GM12872 (cell line): Measurements from ENCODE around the gene HSP90AB1.

Source experiments
- TF ChIP-seq, protein P1 (sequence below): IDR thresholded peaks from 3 replicates; pipeline ENCODE4 v1.5.1; 2011; ENCODE audit warnings: low read depth, mild to moderate bottlenecking, low read length, moderate library complexity; ENCODE audit not compliant: insufficient read depth

HSP90AB1 gene

DNA sequence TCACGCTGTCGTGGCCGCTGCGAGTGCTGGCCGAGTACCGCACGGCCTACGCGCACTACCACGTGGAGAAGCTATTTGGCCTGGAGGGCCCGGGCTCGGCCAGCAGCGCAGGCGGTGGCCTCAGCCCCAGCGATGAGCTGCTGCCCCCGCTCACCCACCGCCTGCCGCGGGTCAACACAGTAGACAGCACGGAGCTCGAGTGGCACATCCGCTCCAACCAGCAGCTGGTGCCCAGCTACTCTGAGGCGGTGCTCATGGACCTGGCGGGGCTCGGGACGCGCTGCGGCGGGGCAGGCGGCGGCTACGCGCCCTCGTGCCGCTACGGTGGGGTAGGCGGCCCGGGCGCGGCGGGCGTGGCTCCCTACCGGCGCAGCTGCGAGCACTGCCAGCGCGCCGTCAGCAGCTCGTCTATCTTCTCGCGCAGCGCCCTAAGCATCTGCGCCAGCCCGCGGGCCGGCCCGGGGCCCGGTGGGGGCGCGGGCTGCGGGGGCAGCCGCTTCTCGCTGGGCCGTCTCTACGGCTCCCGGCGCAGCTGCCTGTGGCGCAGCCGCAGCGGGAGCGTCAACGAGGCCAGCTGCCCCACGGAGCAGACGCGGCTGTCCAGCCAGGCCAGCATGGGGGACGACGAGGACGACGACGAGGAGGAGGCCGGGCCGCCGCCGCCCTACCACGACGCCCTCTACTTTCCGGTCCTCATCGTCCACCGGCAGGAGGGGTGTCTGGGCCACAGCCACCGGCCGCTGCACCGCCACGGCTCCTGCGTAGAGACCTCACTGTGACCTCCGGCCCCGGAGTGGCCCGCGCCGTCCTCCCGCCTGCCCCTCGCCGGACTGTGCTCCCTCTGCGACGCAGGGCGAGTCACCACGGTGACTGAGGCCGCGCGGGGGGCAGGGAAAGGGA lies 29.1 kb downstream of the HSP90AB1 start:
- TF ChIP-seq, protein P1, sequence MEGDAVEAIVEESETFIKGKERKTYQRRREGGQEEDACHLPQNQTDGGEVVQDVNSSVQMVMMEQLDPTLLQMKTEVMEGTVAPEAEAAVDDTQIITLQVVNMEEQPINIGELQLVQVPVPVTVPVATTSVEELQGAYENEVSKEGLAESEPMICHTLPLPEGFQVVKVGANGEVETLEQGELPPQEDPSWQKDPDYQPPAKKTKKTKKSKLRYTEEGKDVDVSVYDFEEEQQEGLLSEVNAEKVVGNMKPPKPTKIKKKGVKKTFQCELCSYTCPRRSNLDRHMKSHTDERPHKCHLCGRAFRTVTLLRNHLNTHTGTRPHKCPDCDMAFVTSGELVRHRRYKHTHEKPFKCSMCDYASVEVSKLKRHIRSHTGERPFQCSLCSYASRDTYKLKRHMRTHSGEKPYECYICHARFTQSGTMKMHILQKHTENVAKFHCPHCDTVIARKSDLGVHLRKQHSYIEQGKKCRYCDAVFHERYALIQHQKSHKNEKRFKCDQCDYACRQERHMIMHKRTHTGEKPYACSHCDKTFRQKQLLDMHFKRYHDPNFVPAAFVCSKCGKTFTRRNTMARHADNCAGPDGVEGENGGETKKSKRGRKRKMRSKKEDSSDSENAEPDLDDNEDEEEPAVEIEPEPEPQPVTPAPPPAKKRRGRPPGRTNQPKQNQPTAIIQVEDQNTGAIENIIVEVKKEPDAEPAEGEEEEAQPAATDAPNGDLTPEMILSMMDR, result no peak

DNA sequence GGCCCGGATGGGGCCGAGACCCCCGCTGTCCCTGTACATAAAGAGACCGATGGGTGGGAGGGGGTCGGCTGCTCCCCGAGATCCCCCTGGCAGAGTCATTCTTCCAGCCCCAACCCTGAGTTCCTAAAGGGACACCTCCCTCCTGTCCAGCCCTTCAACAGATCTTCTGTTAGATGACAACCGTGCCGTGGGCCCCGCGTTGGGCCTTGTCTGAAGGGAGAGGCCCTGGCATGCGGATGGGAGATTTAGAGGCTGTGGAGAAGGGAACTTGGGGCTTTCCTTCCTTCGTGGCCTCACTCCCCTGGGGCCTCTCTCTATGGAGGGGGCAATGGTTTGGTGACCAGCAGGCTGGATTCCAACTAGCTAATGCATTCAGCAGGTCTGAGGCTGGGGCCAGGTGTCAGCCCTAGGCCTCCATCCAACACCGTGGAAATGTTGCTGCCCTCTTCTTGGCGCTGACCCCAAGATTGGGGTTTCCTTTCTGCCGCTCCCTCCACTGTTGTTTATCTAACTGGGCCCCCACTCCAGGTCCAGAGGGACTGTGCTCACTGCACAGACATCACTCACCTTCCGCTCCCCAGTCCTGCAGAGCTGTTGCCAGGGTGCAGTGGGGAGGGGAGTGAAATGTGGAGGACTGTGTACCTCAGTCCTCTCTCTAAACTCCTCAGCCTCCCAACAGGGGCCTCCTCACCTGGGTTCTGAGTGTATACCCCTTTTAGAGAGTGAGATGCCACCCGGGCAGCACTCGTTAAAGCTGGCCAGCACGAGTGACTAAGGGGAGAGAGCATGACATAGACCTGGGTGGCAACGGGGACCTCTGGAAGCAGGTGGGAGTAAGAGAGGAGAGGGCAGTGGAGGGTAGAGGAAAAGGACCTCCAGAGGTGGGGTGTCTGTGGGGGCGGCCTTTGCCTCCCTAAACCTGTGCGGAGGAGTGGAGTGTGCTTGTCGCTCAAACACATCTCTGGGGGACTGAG lies 30.1 kb downstream of the HSP90AB1 start:
- TF ChIP-seq, protein P1, result no peak

DNA sequence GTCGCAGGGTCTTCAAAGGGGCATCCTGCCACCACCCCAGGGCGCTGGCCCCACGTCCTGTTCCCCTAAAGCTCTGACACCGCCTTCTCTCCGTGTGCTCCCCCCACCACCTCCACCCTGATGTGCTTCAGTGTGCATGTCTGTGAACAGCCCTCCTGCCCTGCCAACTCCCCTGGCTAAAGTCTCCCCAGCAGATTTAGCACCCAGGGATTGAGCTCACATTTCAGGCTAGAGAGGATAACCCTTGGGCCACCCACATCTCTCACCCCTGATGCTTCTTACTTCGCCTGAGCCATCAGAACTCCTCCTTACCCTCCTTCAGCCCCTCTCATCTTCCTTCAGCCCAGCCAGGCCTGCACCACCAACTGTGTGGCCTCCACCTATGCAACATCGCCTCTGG lies 30.9 kb downstream of the HSP90AB1 start:
- TF ChIP-seq, protein P1, result no peak

DNA sequence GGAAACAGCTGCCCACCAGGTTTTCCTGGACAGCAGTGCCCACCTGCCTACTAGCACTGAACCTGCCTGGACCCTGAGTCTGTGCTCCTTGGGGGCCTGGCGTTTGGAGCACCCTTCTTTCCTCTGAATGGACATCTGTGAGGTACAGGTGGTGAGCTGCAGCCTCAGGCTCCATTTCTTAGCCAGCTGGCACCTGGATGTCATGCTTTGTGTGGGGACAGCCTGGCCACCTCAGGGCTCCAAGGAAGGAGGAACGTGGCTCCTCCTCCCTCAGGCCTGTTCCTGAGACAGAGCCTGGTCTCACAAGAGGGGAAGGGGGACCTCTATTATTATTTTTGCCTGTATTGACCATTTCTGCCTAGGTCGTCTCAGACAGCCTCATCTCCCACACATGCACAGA lies 31.4 kb downstream of the HSP90AB1 start:
- TF ChIP-seq, protein P1, result no peak

DNA sequence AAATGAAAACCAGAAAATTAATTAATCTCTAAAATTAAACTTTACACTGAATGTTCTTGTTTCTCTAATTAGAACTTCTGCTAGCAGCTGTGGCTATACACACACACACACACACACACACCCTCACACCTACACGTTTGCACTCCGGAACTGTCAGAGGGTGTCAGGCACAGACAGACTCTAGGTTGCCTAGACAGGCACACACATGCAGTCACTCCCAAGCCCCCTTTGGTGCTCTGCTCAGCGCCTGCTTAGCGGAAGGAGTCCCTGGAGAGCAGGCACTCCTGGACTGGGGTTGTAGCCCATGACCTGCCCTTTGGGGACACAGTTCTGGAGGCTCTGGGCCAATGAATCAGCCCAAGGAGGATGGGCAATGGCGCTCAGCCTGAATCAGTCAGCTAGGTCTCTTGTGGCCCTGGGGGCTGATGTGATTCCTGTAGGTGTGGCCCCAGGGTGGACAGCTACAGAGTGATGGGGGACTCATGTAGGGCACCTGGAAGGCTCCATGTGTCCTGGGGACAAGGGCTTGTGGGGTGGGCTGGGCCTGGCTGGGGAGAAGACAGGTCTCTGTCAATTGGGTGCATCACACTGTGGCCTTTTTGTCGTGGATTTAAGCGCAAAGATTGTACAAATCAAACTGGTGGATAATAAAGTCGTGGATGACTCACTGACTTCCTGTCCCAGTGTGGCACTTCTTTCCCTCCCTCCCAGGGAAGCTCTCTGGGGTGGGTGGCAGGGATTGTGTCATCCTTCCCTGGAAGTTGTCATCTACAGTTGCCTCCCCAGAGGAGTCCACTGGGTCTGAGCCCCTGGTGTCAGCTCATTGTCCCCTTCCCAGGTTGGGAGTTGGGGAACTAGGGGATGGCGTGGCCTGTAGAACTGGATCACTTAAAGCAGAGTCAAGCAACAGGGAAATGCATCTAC lies 32.1 kb downstream of the HSP90AB1 start:
- TF ChIP-seq, protein P1, result no peak

DNA sequence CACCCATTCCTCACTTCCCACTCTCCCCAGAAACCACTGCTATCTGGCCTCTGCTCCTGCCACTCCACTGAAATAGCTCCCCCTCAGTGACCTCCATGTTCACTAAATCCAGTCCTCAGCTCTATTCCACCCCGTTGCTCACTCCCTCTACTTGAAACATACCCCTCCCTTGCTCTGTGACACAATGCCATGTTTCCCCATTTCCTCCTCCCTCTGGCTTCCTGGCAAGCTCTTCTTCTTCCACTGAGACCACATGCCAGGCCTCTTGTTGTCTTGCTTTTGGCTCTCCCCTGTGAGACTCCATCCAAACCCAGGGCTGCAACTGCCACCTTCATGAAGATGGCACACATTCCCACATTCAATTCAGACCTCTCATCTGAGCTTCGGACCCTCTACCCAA lies 37.2 kb downstream of the HSP90AB1 start:
- TF ChIP-seq, protein P1, result no peak
